Neural progenitor cell (in vitro differentiated cells): ENCODE data around the gene ACAP1. TPM values are rescaled to one million over a fixed set of nuclear protein-coding genes. Genes with fewer than 3 reads are reported as not detected.

ENCODE experiments used
- DNase-seq: peaks from one replicate; pipeline ENCODE4 v3.0.0-alpha.2; 2016; ENCODE audit warnings: low spot score
- H2AFZ ChIP-seq: fragments of 200-600 bp; sonication (generic); replicated peaks from 2 replicates; pipeline ENCODE4 v1.6.1; 2016; ENCODE audit warnings: antibody characterized with exemption
- H3F3A ChIP-seq: fragments of 200-600 bp; sonication (generic); 2 replicates; pipeline ENCODE4 v1.6.1; 2016; ENCODE audit warnings: antibody characterized with exemption, low read depth
- H3K27ac ChIP-seq: fragments of 200-600 bp; sonication (generic); 2 replicates; pipeline ENCODE4 v1.5.1; 2016; ENCODE audit warnings: mild to moderate bottlenecking
- H3K27me3 ChIP-seq: fragments of 200-600 bp; sonication (generic); 2 replicates; pipeline ENCODE4 v1.6.1; 2016; ENCODE audit warnings: mild to moderate bottlenecking, moderate library complexity
- H3K36me3 ChIP-seq: fragments of 200-600 bp; sonication (generic); 2 replicates; pipeline ENCODE4 v1.5.1; 2016
- H3K4me1 ChIP-seq: fragments of 200-600 bp; sonication (generic); 2 replicates; pipeline ENCODE4 v1.6.1; 2016; ENCODE audit warnings: mixed run types
- H3K4me2 ChIP-seq: fragments of 200-600 bp; sonication (generic); 2 replicates; pipeline ENCODE4 v1.6.1; 2016
- H3K4me3 ChIP-seq: fragments of 200-600 bp; sonication (generic); 2 replicates; pipeline ENCODE4 v1.5.1; 2016
- H3K79me2 ChIP-seq: fragments of 200-600 bp; sonication (generic); 2 replicates; pipeline ENCODE4 v1.6.1; 2016; ENCODE audit warnings: low read depth
- H3K9ac ChIP-seq: fragments of 200-600 bp; sonication (generic); 2 replicates; pipeline ENCODE4 v1.6.1; 2016
- H3K9me3 ChIP-seq: fragments of 200-600 bp; sonication (generic); 2 replicates; pipeline ENCODE4 v1.5.1; 2016; ENCODE audit warnings: low read depth
- H4K20me1 ChIP-seq: fragments of 200-600 bp; sonication (generic); 2 replicates; pipeline ENCODE4 v1.6.1; 2016; ENCODE audit warnings: low read depth
- H3K27ac Mint-ChIP-seq: 3 replicates; pipeline ENCODE4 v1.8.0; 2021; ENCODE audit warnings: mixed read lengths
- H3K27me3 Mint-ChIP-seq: 2 replicates; pipeline ENCODE4 v1.8.0; 2022; ENCODE audit warnings: low read depth, mild to moderate bottlenecking, inconsistent platforms, moderate library complexity, mixed read lengths; ENCODE audit not compliant: insufficient read depth
- H3K36me3 Mint-ChIP-seq: 3 replicates; pipeline ENCODE4 v1.8.0; 2021; ENCODE audit warnings: mixed read lengths
- H3K4me1 Mint-ChIP-seq: 3 replicates; pipeline ENCODE4 v1.8.0; 2021; ENCODE audit warnings: mixed read lengths
- H3K4me3 Mint-ChIP-seq: 3 replicates; pipeline ENCODE4 v1.8.0; 2021; ENCODE audit warnings: mild to moderate bottlenecking, moderate library complexity, mixed read lengths
- H3K9me3 Mint-ChIP-seq: 3 replicates; pipeline ENCODE4 v1.8.0; 2020; ENCODE audit warnings: mixed read lengths
- EZH2 ChIP-seq: fragments of 200-600 bp; sonication (generic); IDR thresholded peaks from 2 replicates; pipeline ENCODE4 v1.6.1; 2017; ENCODE audit warnings: antibody characterized with exemption, mild to moderate bottlenecking, moderate library complexity
- EZH2phosphoT487 ChIP-seq: fragments of 200-600 bp; sonication (generic); IDR thresholded peaks from 2 replicates; pipeline ENCODE4 v1.6.1; 2017; ENCODE audit warnings: antibody characterized with exemption
- total RNA-seq: library from RNA; depleted of rRNA; stranded (reverse); fragments of >200 nt; gene quantifications from 2 replicates; pipeline ENCODE4 v1.2.3, GENCODE V29; 2015; ENCODE audit warnings: low replicate concordance
- TF ChIP-seq, protein P1 (sequence below): fragments of 200-600 bp; sonication (generic); IDR thresholded peaks from 2 replicates; pipeline ENCODE4 v1.5.1; 2017; ENCODE audit warnings: antibody characterized with exemption, mild to moderate bottlenecking

Gene ACAP1
- total RNA-seq, 1 donor from 2014 or later = 0.65 TPM

DNA sequence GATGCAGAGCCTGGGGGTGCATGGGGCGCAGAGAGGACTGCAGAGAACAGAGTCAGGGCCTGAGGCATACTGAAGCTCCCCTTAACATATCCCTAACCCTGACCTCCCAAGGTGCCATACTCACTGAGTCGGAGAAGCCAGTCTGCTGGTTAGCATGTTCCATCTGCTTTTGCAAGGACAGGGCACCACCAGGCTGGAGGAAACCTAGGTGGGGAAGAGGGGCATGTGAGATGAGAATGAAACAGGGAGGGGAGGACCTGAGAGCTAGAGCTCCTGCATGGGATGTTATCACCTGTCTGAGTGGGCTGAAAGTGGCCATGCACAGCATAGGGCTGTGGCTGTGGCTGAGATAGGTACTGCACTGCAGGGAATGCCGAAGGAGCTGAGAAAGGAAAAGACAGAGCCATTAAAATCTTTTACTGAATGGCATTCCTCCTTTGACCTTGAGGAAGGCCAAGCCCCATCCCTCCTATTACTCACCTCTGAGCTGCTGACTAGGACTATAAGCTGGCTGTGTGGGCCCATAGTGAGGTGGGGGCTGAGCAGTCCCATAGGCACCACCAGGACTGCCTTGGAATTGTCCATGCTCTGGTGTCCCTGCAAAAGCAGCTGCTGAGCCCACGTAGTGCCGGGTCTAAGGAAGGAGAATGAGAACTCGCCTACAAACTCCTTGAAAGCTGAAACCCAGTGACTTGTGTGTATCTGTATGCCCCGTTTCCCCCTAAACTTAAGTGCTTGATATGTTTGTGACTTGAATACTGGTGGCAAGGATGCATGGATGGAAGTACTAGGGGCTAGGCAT, 23.0 kb upstream of the ACAP1 start:
- Mint-ChIP-seq H3K4me1 (peaks cover 46% of the 10 kb centered on the region), H3K9me3 (no peaks in the 10 kb centered on the region), H3K4me3 (peak overlapping the region; percentile 89), H3K27ac (no peak overlapping the region), H3K36me3 (peaks cover 33% of the 10 kb centered on the region), H3K27me3 (peaks cover 12% of the 10 kb centered on the region)
- Histone ChIP-seq H3K9ac (no peak overlapping the region), H3K4me1 (peaks cover 12% of the 10 kb centered on the region), H3F3A (peaks cover 79% of the 10 kb centered on the region), H3K27me3 (no peaks in the 10 kb centered on the region), H3K36me3 (peaks cover 4% of the 10 kb centered on the region), H4K20me1 (peaks cover 59% of the 10 kb centered on the region), H3K27ac (no peak overlapping the region), H3K4me2 (no peak overlapping the region), H2AFZ (no peak overlapping the region), H3K4me3 (no peak overlapping the region), H3K79me2 (peaks cover 54% of the 10 kb centered on the region), H3K9me3 (no peaks in the 10 kb centered on the region)
- TF ChIP-seq, protein P1, sequence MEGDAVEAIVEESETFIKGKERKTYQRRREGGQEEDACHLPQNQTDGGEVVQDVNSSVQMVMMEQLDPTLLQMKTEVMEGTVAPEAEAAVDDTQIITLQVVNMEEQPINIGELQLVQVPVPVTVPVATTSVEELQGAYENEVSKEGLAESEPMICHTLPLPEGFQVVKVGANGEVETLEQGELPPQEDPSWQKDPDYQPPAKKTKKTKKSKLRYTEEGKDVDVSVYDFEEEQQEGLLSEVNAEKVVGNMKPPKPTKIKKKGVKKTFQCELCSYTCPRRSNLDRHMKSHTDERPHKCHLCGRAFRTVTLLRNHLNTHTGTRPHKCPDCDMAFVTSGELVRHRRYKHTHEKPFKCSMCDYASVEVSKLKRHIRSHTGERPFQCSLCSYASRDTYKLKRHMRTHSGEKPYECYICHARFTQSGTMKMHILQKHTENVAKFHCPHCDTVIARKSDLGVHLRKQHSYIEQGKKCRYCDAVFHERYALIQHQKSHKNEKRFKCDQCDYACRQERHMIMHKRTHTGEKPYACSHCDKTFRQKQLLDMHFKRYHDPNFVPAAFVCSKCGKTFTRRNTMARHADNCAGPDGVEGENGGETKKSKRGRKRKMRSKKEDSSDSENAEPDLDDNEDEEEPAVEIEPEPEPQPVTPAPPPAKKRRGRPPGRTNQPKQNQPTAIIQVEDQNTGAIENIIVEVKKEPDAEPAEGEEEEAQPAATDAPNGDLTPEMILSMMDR = no peak
- TF ChIP-seq EZH2phosphoT487 = no peak
- no peak for TF ChIP-seq EZH2
- DNase-seq = no peak

GRCh38 chr17:7313890-7314718, 22.2 kb upstream of the ACAP1 start:
- Mint-ChIP-seq H3K4me3 (peak overlapping the region; percentile 89), H3K9me3 (no peaks in the 10 kb centered on the region), H3K4me1 (peaks cover 40% of the 10 kb centered on the region), H3K36me3 (peaks cover 38% of the 10 kb centered on the region), H3K27me3 (peaks cover 9% of the 10 kb centered on the region), H3K27ac (no peak overlapping the region)
- peaks cover 51% of the 10 kb centered on the region for H4K20me1 ChIP-seq
- peaks cover 11% of the 10 kb centered on the region for H3K4me1 ChIP-seq
- H3K9me3 ChIP-seq = no peaks in the 10 kb centered on the region
- no peak for TF ChIP-seq EZH2
- no peak for TF ChIP-seq EZH2phosphoT487
- TF ChIP-seq, protein P1 = no peak
- peak overlapping the region; percentile 74 for H3K27ac ChIP-seq
- peaks cover 4% of the 10 kb centered on the region for H3K36me3 ChIP-seq
- no peak for DNase-seq
- peaks cover 71% of the 10 kb centered on the region for H3F3A ChIP-seq
- peaks cover 46% of the 10 kb centered on the region for H3K79me2 ChIP-seq
- no peaks in the 10 kb centered on the region for H3K27me3 ChIP-seq
- H3K4me2 ChIP-seq = peak overlapping the region; percentile 97
- no peak overlapping the region for H2AFZ ChIP-seq
- H3K9ac ChIP-seq = peak overlapping the region; percentile 61
- peak overlapping the region; percentile 92 for H3K4me3 ChIP-seq

DNA sequence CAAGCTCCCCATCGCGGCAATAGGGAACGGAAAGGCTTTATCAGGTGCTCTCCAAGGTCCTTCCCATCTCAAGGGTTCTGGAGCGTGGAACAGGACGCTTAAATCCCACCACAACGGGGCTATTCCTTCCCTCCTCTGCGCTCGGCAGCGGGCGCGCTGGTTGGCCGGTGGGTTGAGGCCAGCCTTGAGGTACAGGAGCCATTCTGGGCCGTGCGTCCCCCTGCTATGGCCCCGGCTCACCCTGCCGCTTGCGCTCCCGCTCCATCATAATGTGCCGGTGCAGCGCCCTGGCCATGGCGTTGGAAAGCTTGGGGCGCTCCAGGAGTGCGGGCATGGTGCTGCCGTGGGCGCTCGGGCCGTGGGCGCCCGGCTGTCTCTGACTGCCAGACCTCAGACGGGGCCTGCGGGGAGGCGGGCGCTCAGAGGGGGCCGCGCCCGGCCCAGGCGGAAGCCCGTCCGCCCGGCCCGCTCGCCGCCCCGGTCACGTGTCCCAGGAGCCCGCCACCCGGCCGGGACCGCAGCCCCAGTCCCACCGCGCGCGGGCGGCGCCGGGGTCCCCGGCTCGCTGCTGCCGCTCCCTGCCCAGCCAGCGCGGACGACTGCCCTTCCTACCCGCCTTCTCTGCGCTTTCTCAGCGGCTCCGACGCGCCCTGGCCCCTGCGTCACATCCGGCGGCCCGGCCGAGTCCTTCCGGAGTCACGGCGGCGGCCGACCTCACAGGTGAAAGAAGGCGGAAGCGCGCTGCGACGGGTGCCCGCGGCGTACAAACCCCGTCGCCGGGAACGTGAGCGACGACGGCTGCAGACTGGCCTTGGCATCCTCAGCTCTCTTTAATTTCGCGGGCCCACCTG, 21.4 kb upstream of the ACAP1 start, which contains the start of gene GPS2:
Gene GPS2 (minus strand): TSS at position 642 of the 851 bp plus-strand sequence. CDS start 308 bp downstream, at position 334.
- peak within 1 kb of the TSS; percentile 58 for H2AFZ ChIP-seq

More for the DNA sequence above, 21.4 kb upstream of the ACAP1 start, which contains the start of gene GPS2:
- H3K79me2 ChIP-seq = peaks cover 37% of the 10 kb centered on the region
- no peaks in the 10 kb centered on the region for H3K9me3 Mint-ChIP-seq
- H3K4me1 Mint-ChIP-seq = peaks cover 31% of the 10 kb centered on the region
- peaks cover 35% of the 10 kb centered on the region for H3K36me3 Mint-ChIP-seq
- no peak within 1 kb of the TSS for H3K27ac Mint-ChIP-seq
- H3K4me3 ChIP-seq = peak within 1 kb of the TSS; percentile 92
- peak within 1 kb of the TSS; percentile 61 for H3K9ac ChIP-seq
- H3K4me3 Mint-ChIP-seq = peak within 1 kb of the TSS; percentile 89
- peaks cover 4% of the 10 kb centered on the region for H3K36me3 ChIP-seq
- H3K27me3 Mint-ChIP-seq = peaks cover 9% of the 10 kb centered on the region
- TF ChIP-seq EZH2 = no peak
- TF ChIP-seq EZH2phosphoT487 = no peak
- TF ChIP-seq, protein P1 = no peak
- H3F3A ChIP-seq = peaks cover 62% of the 10 kb centered on the region
- H3K4me1 ChIP-seq = peaks cover 6% of the 10 kb centered on the region
- H4K20me1 ChIP-seq = peaks cover 42% of the 10 kb centered on the region
- no peaks in the 10 kb centered on the region for H3K27me3 ChIP-seq
- no peaks in the 10 kb centered on the region for H3K9me3 ChIP-seq
- H3K27ac ChIP-seq = peak within 1 kb of the TSS; percentile 74
- H3K4me2 ChIP-seq = peak within 1 kb of the TSS; percentile 97
- peak; percentile 95 for DNase-seq
